ENCODE measurements around the gene KLRG1. TPM values are rescaled to one million over a fixed set of nuclear protein-coding genes. Genes with fewer than 3 reads are reported as not detected.

KLRG1 gene
- total and polyA plus RNA-seq, 9 of the 15 experiments (the other 6 are each of a cell fraction or from before 2014, with no cell fraction given): 1.4 to 7.2 (median 2.1) TPM

DNA sequence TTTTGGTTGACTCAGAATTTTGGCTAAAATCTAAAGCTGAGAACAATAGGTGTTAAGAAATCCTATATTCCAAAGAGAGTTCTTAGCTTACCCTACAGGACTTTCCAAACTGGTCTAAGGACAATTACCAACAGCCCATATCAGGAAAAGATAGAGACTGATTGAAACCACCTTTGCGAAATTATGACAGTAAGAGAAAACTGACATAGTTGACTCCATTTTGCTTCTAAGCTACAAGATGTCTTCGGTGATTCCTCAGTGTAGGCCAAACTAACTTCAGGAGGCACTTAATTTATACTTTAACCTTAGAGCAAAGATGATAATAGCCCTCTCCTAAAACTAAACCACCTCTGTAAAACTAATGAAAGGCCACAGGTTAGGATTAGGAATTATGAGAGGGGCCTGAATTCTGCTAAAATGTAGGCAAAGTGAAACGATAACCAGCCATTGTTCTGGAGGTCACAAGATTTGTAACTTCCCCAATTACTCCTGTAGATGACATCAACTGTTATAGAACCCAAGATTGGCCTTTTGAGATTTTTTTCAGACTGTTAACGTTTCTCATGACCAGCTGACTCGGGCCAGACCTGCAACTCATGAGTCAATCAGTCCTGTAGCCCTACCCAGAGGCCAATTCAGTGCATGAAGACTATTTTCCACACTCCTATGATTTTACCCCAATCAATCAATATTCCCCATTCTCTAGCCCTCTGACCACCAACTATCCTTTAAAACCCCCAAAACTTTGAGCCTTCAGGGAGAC, 43.0 kb downstream of the KLRG1 start:
- no peak for ATAC-seq
- no peak overlapping the region for H3K4me3 ChIP-seq
- DNase-seq (ENCODE audit: extremely low read depth in 1 of 4, low spot score in 3 of 4): peak in 1 of 4 experiments; percentile 3
- H3K79me2 ChIP-seq (ENCODE audit: control insufficient read depth, insufficient read depth, low read length): no peaks in the 10 kb centered on the region
- FAIRE-seq: no peak
- H3K9me1 ChIP-seq (ENCODE audit: control insufficient read depth, insufficient read depth, low read length): no peaks in the 10 kb centered on the region
- no peak overlapping the region for H2AFZ ChIP-seq (ENCODE audit: low read depth, low read length)
- no peak overlapping the region for H3K4me2 ChIP-seq (ENCODE audit: insufficient read depth, low read length)
- H3K9me3 ChIP-seq (replicated peaks; ENCODE audit: control insufficient read depth, insufficient read depth, low read depth, low read length): no peaks in the 10 kb centered on the region
- no peaks in the 10 kb centered on the region for H4K20me1 ChIP-seq (replicated peaks; ENCODE audit: control insufficient read depth, insufficient read depth, low read length)
- no peaks in the 10 kb centered on the region for H3K36me3 ChIP-seq (ENCODE audit: control insufficient read depth, insufficient read depth, low read length)
- no TSS peak for BruUV-seq (replicated peaks)
- no peak overlapping the region for H3K27ac ChIP-seq (ENCODE audit: extremely low read depth, low read depth, low read length)
- ChIA-PET POLR2A (interaction anchor here (1.2 kb wide), 1 partner anchor 10 kb away, joined by 3 read pairs; no protein-coding TSS in a partner anchor), CTCF (ENCODE audit: low intra/inter-chr PET ratio) (interaction anchor here (1.2 kb wide), 1 partner anchor 253 kb away, joined by 3 read pairs; no protein-coding TSS in a partner anchor)
- H3K4me1 ChIP-seq (replicated peaks in 1 of 2; ENCODE audit: control insufficient read depth in 2 of 2, insufficient read depth in 2 of 2, low read length in 2 of 2): no peaks in the 10 kb centered on the region
- intact Hi-C loops (cut with micrococcal nuclease) (no loop called here), in situ Hi-C loops (cut with MboI) (no loop called here)
- no peaks in the 10 kb centered on the region for H3K27me3 ChIP-seq (ENCODE audit: control insufficient read depth in 2 of 2, insufficient read depth in 2 of 2, low read length in 2 of 2)
- 25% methylated on average over 5 of the region's 5 CpGs for WGBS (ENCODE audit: insufficient coverage, low coverage, missing lambda C conversion rate)
- no peak overlapping the region for H3K9ac ChIP-seq (ENCODE audit: insufficient read depth in 1 of 2, low read depth in 2 of 2, low read length in 2 of 2)
- TF ChIP-seq FUS (optimal IDR thresholded peaks at IDR 0.05; ENCODE audit: low read depth, low read length) (no peak), U2AF2 (optimal IDR thresholded peaks at IDR 0.05; ENCODE audit: low read depth, low read length) (no peak), ZNF583 (CRISPR knock-in tag; IDR thresholded peaks at IDR 0.05) (peak; percentile 75; the same call in 1 of the 2 replicates), ZNF436 (CRISPR knock-in tag; IDR thresholded peaks at IDR 0.05) (no peak), ZNF224 (CRISPR knock-in tag; IDR thresholded peaks at IDR 0.05) (no peak), HDAC1 (IDR thresholded peaks at IDR 0.05) (no peak), PPARD (CRISPR knock-in tag; IDR thresholded peaks at IDR 0.05) (no peak), ZNF41 (CRISPR knock-in tag; conservative IDR thresholded peaks at IDR 0.05) (peak; percentile 69; the same call in 1 of the 2 replicates), ZNF408 (CRISPR knock-in tag; IDR thresholded peaks at IDR 0.05; ENCODE audit: low read depth) (no peak), PTRF (tag; IDR thresholded peaks at IDR 0.05) (peak; percentile 62; the same call in 1 of the 2 replicates)
- TF ChIP-seq, protein P1, sequence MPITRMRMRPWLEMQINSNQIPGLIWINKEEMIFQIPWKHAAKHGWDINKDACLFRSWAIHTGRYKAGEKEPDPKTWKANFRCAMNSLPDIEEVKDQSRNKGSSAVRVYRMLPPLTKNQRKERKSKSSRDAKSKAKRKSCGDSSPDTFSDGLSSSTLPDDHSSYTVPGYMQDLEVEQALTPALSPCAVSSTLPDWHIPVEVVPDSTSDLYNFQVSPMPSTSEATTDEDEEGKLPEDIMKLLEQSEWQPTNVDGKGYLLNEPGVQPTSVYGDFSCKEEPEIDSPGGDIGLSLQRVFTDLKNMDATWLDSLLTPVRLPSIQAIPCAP (CRISPR knock-in tag; IDR thresholded peaks at IDR 0.05; ENCODE audit: borderline replicate concordance): no peak
- TF ChIP-seq, protein P2, sequence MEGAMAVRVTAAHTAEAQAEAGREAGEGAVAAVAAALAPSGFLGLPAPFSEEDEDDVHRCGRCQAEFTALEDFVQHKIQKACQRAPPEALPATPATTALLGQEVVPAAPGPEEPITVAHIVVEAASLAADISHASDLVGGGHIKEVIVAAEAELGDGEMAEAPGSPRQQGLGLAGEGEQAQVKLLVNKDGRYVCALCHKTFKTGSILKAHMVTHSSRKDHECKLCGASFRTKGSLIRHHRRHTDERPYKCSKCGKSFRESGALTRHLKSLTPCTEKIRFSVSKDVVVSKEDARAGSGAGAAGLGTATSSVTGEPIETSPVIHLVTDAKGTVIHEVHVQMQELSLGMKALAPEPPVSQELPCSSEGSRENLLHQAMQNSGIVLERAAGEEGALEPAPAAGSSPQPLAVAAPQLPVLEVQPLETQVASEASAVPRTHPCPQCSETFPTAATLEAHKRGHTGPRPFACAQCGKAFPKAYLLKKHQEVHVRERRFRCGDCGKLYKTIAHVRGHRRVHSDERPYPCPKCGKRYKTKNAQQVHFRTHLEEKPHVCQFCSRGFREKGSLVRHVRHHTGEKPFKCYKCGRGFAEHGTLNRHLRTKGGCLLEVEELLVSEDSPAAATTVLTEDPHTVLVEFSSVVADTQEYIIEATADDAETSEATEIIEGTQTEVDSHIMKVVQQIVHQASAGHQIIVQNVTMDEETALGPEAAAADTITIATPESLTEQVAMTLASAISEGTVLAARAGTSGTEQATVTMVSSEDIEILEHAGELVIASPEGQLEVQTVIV (CRISPR knock-in tag; IDR thresholded peaks at IDR 0.05; ENCODE audit: borderline replicate concordance): 0 out of 2 replicates have a peak, but pooled peaks have one; percentile 71
- TF ChIP-seq, protein P3, sequence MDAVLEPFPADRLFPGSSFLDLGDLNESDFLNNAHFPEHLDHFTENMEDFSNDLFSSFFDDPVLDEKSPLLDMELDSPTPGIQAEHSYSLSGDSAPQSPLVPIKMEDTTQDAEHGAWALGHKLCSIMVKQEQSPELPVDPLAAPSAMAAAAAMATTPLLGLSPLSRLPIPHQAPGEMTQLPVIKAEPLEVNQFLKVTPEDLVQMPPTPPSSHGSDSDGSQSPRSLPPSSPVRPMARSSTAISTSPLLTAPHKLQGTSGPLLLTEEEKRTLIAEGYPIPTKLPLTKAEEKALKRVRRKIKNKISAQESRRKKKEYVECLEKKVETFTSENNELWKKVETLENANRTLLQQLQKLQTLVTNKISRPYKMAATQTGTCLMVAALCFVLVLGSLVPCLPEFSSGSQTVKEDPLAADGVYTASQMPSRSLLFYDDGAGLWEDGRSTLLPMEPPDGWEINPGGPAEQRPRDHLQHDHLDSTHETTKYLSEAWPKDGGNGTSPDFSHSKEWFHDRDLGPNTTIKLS (IDR thresholded peaks at IDR 0.05; ENCODE audit: borderline replicate concordance, low read depth): no peak
- TF ChIP-seq, protein P4, sequence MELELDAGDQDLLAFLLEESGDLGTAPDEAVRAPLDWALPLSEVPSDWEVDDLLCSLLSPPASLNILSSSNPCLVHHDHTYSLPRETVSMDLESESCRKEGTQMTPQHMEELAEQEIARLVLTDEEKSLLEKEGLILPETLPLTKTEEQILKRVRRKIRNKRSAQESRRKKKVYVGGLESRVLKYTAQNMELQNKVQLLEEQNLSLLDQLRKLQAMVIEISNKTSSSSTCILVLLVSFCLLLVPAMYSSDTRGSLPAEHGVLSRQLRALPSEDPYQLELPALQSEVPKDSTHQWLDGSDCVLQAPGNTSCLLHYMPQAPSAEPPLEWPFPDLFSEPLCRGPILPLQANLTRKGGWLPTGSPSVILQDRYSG (tag; conservative IDR thresholded peaks at IDR 0.05; ENCODE audit: low read depth): peak; percentile 92
- TF ChIP-seq, protein P5, sequence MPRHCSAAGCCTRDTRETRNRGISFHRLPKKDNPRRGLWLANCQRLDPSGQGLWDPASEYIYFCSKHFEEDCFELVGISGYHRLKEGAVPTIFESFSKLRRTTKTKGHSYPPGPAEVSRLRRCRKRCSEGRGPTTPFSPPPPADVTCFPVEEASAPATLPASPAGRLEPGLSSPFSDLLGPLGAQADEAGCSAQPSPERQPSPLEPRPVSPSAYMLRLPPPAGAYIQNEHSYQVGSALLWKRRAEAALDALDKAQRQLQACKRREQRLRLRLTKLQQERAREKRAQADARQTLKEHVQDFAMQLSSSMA (CRISPR knock-in tag; IDR thresholded peaks at IDR 0.05): no peak

Measured in K562 (cell line).